BLaER1 (cell line): Measurements from ENCODE around the gene MSS51.
A peak's percentile ranks its signal among the peaks of the same experiment; 100 is the strongest.

Experiments used
- H3K27ac ChIP-seq: shearing (Covaris generic); formaldehyde crosslinking; 2 replicates; pipeline ENCODE4 v1.8.1; 2022
- H3K27me3 ChIP-seq: shearing (Covaris generic); formaldehyde crosslinking; 2 replicates; pipeline ENCODE4 v1.8.1; 2022
- H3K36me3 ChIP-seq: shearing (Covaris generic); formaldehyde crosslinking; 2 replicates; pipeline ENCODE4 v1.8.1; 2022
- H3K4me1 ChIP-seq: shearing (Covaris generic); formaldehyde crosslinking; 2 replicates; pipeline ENCODE4 v1.8.1; 2022
- H3K4me2 ChIP-seq: shearing (Covaris generic); formaldehyde crosslinking; 2 replicates; pipeline ENCODE4 v1.8.1; 2022
- H3K4me3 ChIP-seq: shearing (Covaris generic); formaldehyde crosslinking; 2 replicates; pipeline ENCODE4 v1.8.1; 2022
- H3K9ac ChIP-seq: shearing (Covaris generic); formaldehyde crosslinking; 2 replicates; pipeline ENCODE4 v1.8.1; 2022
- H3K9me3 ChIP-seq: shearing (Covaris generic); formaldehyde crosslinking; 2 replicates; pipeline ENCODE4 v1.8.1; 2022
- H4K20me1 ChIP-seq: shearing (Covaris generic); formaldehyde crosslinking; 2 replicates; pipeline ENCODE4 v1.8.1; 2022
- Cebpa-rat ChIP-seq: shearing (Covaris generic); IDR thresholded peaks from 2 replicates; pipeline ENCODE4 v1.8.1; 2022

Gene MSS51

DNA sequence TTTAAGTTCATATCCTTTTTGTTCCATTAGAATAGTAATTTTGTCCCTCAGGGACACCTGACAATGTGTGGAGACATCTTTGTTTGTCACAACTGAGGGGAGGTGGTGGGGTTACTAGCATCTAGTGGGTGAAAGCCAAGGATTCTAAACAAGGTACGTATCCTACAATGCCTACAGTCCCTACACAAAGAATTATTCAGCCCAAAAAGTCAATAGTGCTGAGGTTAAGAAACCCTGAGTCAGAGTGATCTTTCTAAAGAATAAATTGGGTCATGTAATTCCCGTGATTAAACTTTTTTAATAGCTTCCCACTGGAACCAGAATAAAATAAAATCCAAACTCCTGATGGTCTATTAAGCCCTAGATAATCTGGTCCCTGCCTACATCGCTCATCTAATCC, 16.8 kb downstream of the MSS51 start:
- H3K4me3 ChIP-seq: no peak overlapping the region
- no peak overlapping the region for H3K27ac ChIP-seq
- no peak for TF ChIP-seq Cebpa-rat
- no peaks in the 10 kb centered on the region for H3K36me3 ChIP-seq
- H3K9ac ChIP-seq: no peak overlapping the region
- H3K27me3 ChIP-seq: no peaks in the 10 kb centered on the region
- H4K20me1 ChIP-seq: no peaks in the 10 kb centered on the region
- peaks cover 21% of the 10 kb centered on the region for H3K4me1 ChIP-seq
- H3K9me3 ChIP-seq: no peaks in the 10 kb centered on the region
- H3K4me2 ChIP-seq: no peak overlapping the region

DNA sequence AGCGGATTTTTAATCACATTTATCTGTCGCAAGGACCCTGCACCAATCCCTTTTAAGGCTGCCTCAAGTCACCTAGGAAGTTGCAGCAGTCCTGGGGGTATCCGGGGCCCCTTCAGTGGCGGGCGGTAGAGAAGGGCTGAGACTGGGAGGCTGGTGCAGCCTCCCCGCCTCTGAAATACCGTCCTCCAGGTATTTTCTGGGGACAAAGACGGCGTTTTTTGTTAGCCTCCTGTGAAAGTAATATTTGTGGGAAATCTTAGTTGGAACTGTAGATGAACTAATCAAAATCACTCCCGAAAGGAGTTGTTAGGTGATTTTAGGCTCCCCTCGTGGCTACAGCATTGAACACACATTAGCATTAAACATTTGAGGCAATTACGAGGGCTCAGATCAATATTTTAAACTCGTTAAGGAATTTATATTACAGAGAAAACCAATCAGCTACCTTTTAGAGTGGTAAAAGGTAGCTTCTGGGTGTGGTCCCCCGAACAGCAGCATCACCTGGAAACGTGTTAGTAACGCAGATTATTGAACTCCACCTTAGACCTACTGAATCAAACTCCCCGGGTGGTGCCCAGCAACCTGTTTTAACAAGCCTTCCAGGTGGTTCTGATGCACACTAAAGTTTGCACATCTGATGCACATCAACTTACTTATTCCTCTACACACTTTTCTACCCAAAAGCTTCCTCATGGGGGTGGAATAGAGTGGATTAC, 19.0 kb downstream of the MSS51 start:
- peaks cover 8% of the 10 kb centered on the region for H4K20me1 ChIP-seq
- H3K27ac ChIP-seq: peak overlapping the region; percentile 91
- H3K4me1 ChIP-seq: peaks cover 21% of the 10 kb centered on the region
- H3K9ac ChIP-seq: peak overlapping the region; percentile 96
- peak overlapping the region; percentile 98 for H3K4me3 ChIP-seq
- TF ChIP-seq Cebpa-rat: no peak
- no peaks in the 10 kb centered on the region for H3K36me3 ChIP-seq
- peak overlapping the region; percentile 96 for H3K4me2 ChIP-seq
- no peaks in the 10 kb centered on the region for H3K27me3 ChIP-seq
- H3K9me3 ChIP-seq: no peaks in the 10 kb centered on the region

DNA sequence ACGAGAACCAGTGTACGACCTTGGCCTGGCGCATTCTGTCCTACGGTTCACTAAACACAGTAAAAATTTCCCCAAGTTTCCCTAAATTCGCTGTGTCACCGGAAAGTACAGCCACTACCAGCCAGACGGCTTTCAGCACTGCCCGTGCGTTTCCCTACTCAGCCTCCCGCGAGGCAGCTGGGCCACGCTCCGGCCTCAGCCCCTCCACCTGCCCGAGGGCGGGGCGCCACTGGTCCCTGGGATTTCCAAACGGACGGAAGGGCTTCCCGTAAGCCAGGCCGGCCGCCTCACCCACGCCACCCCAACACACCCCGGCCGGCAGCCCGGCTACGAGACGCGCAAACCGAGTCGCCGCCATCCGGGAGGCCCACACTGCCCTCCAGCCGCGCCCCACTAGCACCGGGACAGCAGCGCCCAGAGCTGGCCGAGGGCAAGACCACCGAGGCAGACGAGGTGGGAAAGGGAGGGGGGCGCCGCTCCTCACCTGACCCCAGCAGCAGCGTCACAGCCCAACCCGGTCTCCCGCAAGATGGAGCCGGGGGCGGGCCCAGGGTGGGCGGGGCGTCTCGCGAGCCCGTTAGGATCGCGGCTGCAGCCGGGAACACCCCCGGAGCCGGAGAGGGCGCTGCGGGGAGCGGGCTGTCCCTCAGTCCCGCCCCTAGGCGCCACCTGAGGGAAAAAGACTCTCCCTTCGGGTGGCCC, 19.7 kb downstream of the MSS51 start, which contains the start of gene ANXA7:
Gene ANXA7, minus strand, starts transcription at position 531 of the 702 bp plus-strand sequence. CDS start 13,202 bp downstream, outside the sequence.
- Histone ChIP-seq H3K9me3 (no peaks in the 10 kb centered on the region), H3K36me3 (no peaks in the 10 kb centered on the region), H4K20me1 (peaks cover 15% of the 10 kb centered on the region), H3K4me2 (peak within 1 kb of the TSS; percentile 96), H3K9ac (peak within 1 kb of the TSS; percentile 96), H3K4me3 (peak within 1 kb of the TSS; percentile 98), H3K27me3 (no peaks in the 10 kb centered on the region), H3K4me1 (peaks cover 21% of the 10 kb centered on the region), H3K27ac (peak within 1 kb of the TSS; percentile 91)
- TF ChIP-seq Cebpa-rat: no peak

DNA sequence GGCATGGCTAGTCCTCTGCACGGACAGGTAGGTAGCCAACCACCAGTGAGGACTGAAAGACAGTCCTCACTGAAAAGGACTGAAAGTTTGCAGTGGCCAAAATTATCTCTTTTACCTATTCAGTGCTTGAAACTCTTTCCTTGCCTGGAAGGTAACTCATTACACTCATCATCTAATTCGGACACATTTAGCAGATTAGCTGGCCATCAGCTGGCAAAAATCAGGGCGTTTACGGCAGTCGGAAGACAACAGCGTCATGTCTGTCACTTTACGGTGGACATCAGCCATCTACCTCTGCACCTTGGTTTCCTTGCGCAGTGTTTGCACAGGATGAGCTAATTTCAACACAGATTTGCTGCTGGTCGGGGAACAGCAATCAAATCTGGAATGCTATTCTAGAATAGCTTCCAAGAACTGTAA, 20.2 kb downstream of the MSS51 start:
- Histone ChIP-seq H3K36me3 (0 out of 2 replicates have a peak, but pooled peaks cover under 1% of the 10 kb centered on the region), H4K20me1 (peaks cover 21% of the 10 kb centered on the region), H3K9me3 (no peaks in the 10 kb centered on the region), H3K4me3 (peak overlapping the region; percentile 98), H3K27ac (peak overlapping the region; percentile 91), H3K27me3 (no peaks in the 10 kb centered on the region), H3K4me2 (peak overlapping the region; percentile 96), H3K4me1 (peaks cover 21% of the 10 kb centered on the region), H3K9ac (peak overlapping the region; percentile 96)
- TF ChIP-seq Cebpa-rat: no peak

DNA sequence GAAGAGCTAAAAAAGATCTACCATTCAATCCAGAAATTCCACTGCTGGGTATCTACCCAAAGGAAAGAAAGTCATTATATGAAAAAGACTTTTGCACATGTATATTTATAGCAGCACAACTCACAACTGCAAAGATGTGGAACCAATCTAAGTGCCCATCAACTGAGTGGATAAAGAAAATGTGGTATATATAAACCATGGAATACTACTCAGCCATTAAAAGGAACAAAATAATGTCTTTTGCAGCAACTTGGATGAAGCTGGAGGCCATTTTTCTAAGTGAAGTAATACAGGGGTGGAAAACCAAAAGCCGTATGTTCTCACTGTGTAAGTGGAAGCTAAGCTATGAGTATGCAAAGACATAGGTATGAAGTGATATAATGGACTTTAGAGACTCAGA, 22.5 kb downstream of the MSS51 start:
- Histone ChIP-seq H3K4me3 (no peak overlapping the region), H3K4me2 (no peak overlapping the region), H3K27me3 (no peaks in the 10 kb centered on the region), H3K4me1 (peaks cover 21% of the 10 kb centered on the region), H3K36me3 (peaks cover 9% of the 10 kb centered on the region; the same call in 1 of the 2 replicates), H3K9ac (no peak overlapping the region), H3K27ac (no peak overlapping the region), H3K9me3 (no peaks in the 10 kb centered on the region), H4K20me1 (peaks cover 43% of the 10 kb centered on the region)
- no peak for TF ChIP-seq Cebpa-rat

DNA sequence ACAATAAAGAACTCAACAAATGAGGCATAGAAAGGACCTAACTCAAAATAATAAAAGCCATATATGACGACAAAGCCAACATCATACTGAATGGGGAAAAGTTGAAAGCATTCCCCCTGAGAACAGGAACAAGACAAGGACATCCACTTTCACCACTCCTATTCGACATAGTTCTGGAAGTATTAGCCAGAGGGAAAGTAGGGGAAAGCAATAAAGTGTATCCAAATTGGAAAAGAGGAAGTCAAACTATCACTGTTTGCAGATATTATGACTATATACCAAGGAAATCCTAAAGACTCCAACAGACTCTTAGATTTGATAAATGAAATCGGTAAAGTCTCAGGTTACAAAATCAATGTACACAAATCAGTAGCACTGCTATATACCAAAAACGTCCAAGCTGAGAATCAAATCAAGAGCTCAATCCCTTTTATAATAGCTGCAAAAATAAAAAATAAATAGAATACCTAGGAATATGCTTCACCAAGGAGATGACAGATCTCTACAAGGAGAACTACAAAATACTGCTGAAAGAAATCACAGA, 24.3 kb downstream of the MSS51 start:
- Histone ChIP-seq H3K9me3 (no peaks in the 10 kb centered on the region), H3K27ac (no peak overlapping the region), H3K36me3 (peaks cover 9% of the 10 kb centered on the region; the same call in 1 of the 2 replicates), H3K4me1 (peaks cover 10% of the 10 kb centered on the region), H3K4me3 (no peak overlapping the region), H3K9ac (no peak overlapping the region), H4K20me1 (peaks cover 60% of the 10 kb centered on the region), H3K4me2 (no peak overlapping the region), H3K27me3 (no peaks in the 10 kb centered on the region)
- no peak for TF ChIP-seq Cebpa-rat

DNA sequence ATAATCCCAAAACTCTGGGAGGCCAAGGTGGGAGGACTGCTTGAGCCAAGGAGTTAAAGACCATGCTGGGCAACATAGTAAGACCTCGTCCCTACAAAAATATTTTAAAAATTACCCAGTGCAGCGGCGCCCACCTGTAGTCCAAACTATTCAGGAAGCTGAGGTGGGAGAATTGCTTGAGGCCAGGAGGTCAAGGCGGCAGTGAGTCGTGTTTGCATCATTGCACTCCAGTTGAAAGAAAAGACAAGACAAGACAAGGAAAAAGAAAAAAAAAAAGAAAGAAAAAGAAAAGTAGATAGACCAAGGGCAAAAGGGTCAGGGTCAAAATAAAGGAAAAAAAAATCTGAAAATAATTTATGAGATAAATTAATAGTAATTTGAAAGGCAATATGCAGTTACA, 25.3 kb downstream of the MSS51 start:
- no peaks in the 10 kb centered on the region for H3K9me3 ChIP-seq
- H3K4me2 ChIP-seq: no peak overlapping the region
- H3K27ac ChIP-seq: no peak overlapping the region
- peaks cover 9% of the 10 kb centered on the region; the same call in 1 of the 2 replicates for H3K36me3 ChIP-seq
- peaks cover 8% of the 10 kb centered on the region for H3K4me1 ChIP-seq
- H3K4me3 ChIP-seq: no peak overlapping the region
- H3K9ac ChIP-seq: no peak overlapping the region
- no peak for TF ChIP-seq Cebpa-rat
- peaks cover 70% of the 10 kb centered on the region for H4K20me1 ChIP-seq
- no peaks in the 10 kb centered on the region for H3K27me3 ChIP-seq

DNA sequence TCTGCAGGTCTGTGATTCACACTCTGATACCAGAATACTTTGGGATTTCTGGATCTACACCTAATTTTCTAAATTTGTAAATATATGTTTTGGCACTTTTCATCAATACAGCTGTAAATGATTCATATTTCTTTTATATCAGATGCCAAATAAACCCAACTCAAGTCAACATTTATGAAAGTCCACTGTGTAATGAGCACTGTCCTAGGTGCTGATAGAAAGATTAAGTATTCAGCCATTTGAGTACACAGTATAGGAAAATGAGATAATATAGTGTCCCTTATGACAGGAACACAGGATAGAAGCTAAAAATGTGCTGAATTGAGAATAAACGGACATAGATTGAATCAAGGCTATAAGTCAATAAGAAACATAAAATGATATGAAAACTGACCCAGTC, 25.9 kb downstream of the MSS51 start:
- no peaks in the 10 kb centered on the region for H3K9me3 ChIP-seq
- peaks cover 9% of the 10 kb centered on the region; the same call in 1 of the 2 replicates for H3K36me3 ChIP-seq
- H3K4me3 ChIP-seq: no peak overlapping the region
- H3K4me1 ChIP-seq: peaks cover 2% of the 10 kb centered on the region
- H3K27me3 ChIP-seq: no peaks in the 10 kb centered on the region
- H3K9ac ChIP-seq: no peak overlapping the region
- no peak overlapping the region for H3K4me2 ChIP-seq
- H3K27ac ChIP-seq: no peak overlapping the region
- H4K20me1 ChIP-seq: peaks cover 72% of the 10 kb centered on the region
- TF ChIP-seq Cebpa-rat: no peak

DNA sequence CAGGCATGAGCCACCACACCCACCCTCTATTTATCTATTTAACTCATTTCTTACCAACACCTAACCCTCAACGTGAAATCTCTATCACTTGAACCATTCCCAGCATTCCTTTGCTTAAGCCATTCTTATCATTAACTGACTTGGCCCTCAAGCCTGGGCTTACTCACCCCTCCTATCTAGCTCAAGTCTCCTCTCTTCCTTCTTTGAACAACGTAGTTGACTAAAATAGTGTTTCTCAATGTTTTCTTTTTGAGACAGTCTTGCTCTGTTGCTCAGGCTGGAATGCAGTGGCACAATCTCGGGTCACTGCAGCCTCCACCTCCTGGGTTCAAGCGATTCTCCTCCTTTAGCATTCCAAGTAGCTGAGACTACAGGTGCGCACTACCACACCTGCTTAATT, 26.5 kb downstream of the MSS51 start:
- H3K9ac ChIP-seq: no peak overlapping the region
- H3K9me3 ChIP-seq: no peaks in the 10 kb centered on the region
- H3K4me2 ChIP-seq: no peak overlapping the region
- no peaks in the 10 kb centered on the region for H3K4me1 ChIP-seq
- peaks cover 9% of the 10 kb centered on the region; the same call in 1 of the 2 replicates for H3K36me3 ChIP-seq
- no peaks in the 10 kb centered on the region for H3K27me3 ChIP-seq
- peaks cover 74% of the 10 kb centered on the region for H4K20me1 ChIP-seq
- TF ChIP-seq Cebpa-rat: no peak
- H3K27ac ChIP-seq: no peak overlapping the region
- no peak overlapping the region for H3K4me3 ChIP-seq

DNA sequence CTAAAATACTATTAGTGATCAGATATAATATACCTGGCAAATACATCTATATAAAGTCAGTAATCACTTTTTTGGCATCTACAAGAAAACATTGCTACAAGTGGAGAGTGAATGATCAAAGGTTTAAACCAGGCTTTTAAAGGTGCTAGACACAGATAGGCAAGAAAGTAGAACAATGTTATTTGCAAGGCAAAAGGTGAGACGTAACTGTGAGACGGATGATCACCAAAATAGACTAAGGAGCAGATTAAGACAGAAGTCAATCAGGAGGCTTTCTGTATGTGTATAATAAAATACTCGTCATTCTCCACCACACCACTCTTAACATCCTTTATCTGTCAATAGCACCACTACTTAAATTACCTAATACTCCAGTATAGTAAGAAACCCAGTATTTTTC, 27.8 kb downstream of the MSS51 start:
- Histone ChIP-seq H3K4me2 (no peak overlapping the region), H4K20me1 (peaks cover 87% of the 10 kb centered on the region), H3K4me3 (no peak overlapping the region), H3K4me1 (no peaks in the 10 kb centered on the region), H3K9ac (no peak overlapping the region), H3K27ac (no peak overlapping the region), H3K9me3 (no peaks in the 10 kb centered on the region), H3K27me3 (no peaks in the 10 kb centered on the region), H3K36me3 (peaks cover 9% of the 10 kb centered on the region; the same call in 1 of the 2 replicates)
- no peak for TF ChIP-seq Cebpa-rat
